Measurements from ENCODE around the gene TMEM125. TPM values are rescaled to one million over a fixed set of nuclear protein-coding genes. Genes with fewer than 3 reads are reported as not detected.

TMEM125 gene
- total RNA-seq, 1 experiment from 2014 or later, result not detected

- ChIA-PET POLR2A (no interaction called here), CTCF (no interaction called here)
- H3K27ac ChIP-seq (ENCODE audit: low read length), result no peak overlapping the region
- no peak overlapping the region for H3K4me3 ChIP-seq (ENCODE audit: low read depth in 2 of 2, low read length in 2 of 2)
- H3K4me1 ChIP-seq (ENCODE audit: control insufficient read depth, insufficient read depth, low read length), result no peaks in the 10 kb centered on the region
- peaks cover 4% of the 10 kb centered on the region for H3K9me3 ChIP-seq (ENCODE audit: control insufficient read depth, insufficient read depth, low read depth, low read length)
- ATAC-seq (no peak), DNase-seq (ENCODE audit: low read depth, low spot score) (no peak)
- H3K27me3 ChIP-seq (ENCODE audit: control insufficient read depth, insufficient read depth, low read length), result no peaks in the 10 kb centered on the region
- no TSS peak for BruUV-seq (replicated peaks)
- in situ Hi-C loops (cut with HindIII; ENCODE audit: low pct_unique_long_range_greater_than_20kb, low sequenced_read_pairs) (no loop called here), intact Hi-C loops (cut with micrococcal nuclease; ENCODE audit: unreplicated experiment) (no loop called here)
- H3K36me3 ChIP-seq (ENCODE audit: control insufficient read depth, insufficient read depth, low read length), result no peaks in the 10 kb centered on the region
- TF ChIP-seq TCF7L2 (IDR thresholded peaks at IDR 0.05; ENCODE audit: low read depth, low read length) (no peak), REST (IDR thresholded peaks at IDR 0.05; ENCODE audit: insufficient read depth in 1 of 2, low read depth in 2 of 2, low read length in 1 of 2) (no peak), CTCF (IDR thresholded peaks at IDR 0.05) (no peak), POLR2AphosphoS5 (IDR thresholded peaks at IDR 0.05; ENCODE audit: low read depth, low read length) (no peak), SIN3A (IDR thresholded peaks at IDR 0.05; ENCODE audit: borderline replicate concordance, insufficient read depth, low read depth, low read length) (no peak)
Measured at GRCh38 chr1:43258370-43258769, 11.4 kb upstream of the TMEM125 start.

- BruUV-seq (replicated peaks), result no TSS peak
- intact Hi-C loops (cut with micrococcal nuclease; ENCODE audit: unreplicated experiment) (no loop called here), in situ Hi-C loops (cut with HindIII; ENCODE audit: low pct_unique_long_range_greater_than_20kb, low sequenced_read_pairs) (no loop called here)
- H3K4me1 ChIP-seq (ENCODE audit: control insufficient read depth, insufficient read depth, low read length), result no peaks in the 10 kb centered on the region
- CTCF ChIA-PET, result no interaction called here
- H3K36me3 ChIP-seq (ENCODE audit: control insufficient read depth, insufficient read depth, low read length), result no peaks in the 10 kb centered on the region
- TF ChIP-seq TCF7L2 (IDR thresholded peaks at IDR 0.05; ENCODE audit: low read depth, low read length), result no peak
- H3K27ac ChIP-seq (ENCODE audit: low read length), result no peak overlapping the region
- H3K4me3 ChIP-seq (ENCODE audit: low read depth in 2 of 2, low read length in 2 of 2), result no peak overlapping the region
- POLR2A ChIA-PET, result no interaction called here
- peaks cover 10% of the 10 kb centered on the region; the same call in 1 of the 2 replicates for H3K9me3 ChIP-seq (ENCODE audit: control insufficient read depth, insufficient read depth, low read depth, low read length)
- ATAC-seq (no peak), DNase-seq (ENCODE audit: low read depth, low spot score) (no peak)
- no peaks in the 10 kb centered on the region for H3K27me3 ChIP-seq (ENCODE audit: control insufficient read depth, insufficient read depth, low read length)
Measured at GRCh38 chr1:43265431-43265830, 4.4 kb upstream of the TMEM125 start.

- Histone ChIP-seq H3K4me1 (ENCODE audit: control insufficient read depth, insufficient read depth, low read length) (no peaks in the 10 kb centered on the region), H3K36me3 (ENCODE audit: control insufficient read depth, insufficient read depth, low read length) (no peaks in the 10 kb centered on the region), H3K4me3 (ENCODE audit: low read depth in 2 of 2, low read length in 2 of 2) (no peak overlapping the region), H3K27me3 (ENCODE audit: control insufficient read depth, insufficient read depth, low read length) (no peaks in the 10 kb centered on the region), H3K9me3 (ENCODE audit: control insufficient read depth, insufficient read depth, low read depth, low read length) (peaks cover 10% of the 10 kb centered on the region; the same call in 1 of the 2 replicates), H3K27ac (ENCODE audit: low read length) (no peak overlapping the region)
- ATAC-seq (no peak), DNase-seq (ENCODE audit: low read depth, low spot score) (no peak)
- no TSS peak for BruUV-seq (replicated peaks)
- in situ Hi-C loops (cut with HindIII; ENCODE audit: low pct_unique_long_range_greater_than_20kb, low sequenced_read_pairs), result no loop called here
- ChIA-PET POLR2A (no interaction called here), CTCF (interaction anchor here (1.3 kb wide), 1 partner anchor 40 kb away, joined by 4 read pairs; no protein-coding TSS in a partner anchor)
- intact Hi-C loops (cut with micrococcal nuclease; ENCODE audit: unreplicated experiment), result no loop called here
- TF ChIP-seq POLR2AphosphoS5 (IDR thresholded peaks at IDR 0.05; ENCODE audit: low read depth, low read length) (no peak), TCF7L2 (IDR thresholded peaks at IDR 0.05; ENCODE audit: low read depth, low read length) (no peak), SIN3A (IDR thresholded peaks at IDR 0.05; ENCODE audit: borderline replicate concordance, insufficient read depth, low read depth, low read length) (no peak), CTCF (IDR thresholded peaks at IDR 0.05) (no peak), REST (IDR thresholded peaks at IDR 0.05; ENCODE audit: insufficient read depth in 1 of 2, low read depth in 2 of 2, low read length in 1 of 2) (no peak)
Measured at GRCh38 chr1:43266881-43267280, 2.9 kb upstream of the TMEM125 start.
